LNCAP (cell line): Measurements from ENCODE around the gene PRMT7.

Source experiments
- CTCF ChIP-seq: fragments of 450-650 bp; IDR thresholded peaks from 2 replicates; pipeline ENCODE4 v1.5.1; 2017; ENCODE audit warnings: mild to moderate bottlenecking

PRMT7 gene

DNA sequence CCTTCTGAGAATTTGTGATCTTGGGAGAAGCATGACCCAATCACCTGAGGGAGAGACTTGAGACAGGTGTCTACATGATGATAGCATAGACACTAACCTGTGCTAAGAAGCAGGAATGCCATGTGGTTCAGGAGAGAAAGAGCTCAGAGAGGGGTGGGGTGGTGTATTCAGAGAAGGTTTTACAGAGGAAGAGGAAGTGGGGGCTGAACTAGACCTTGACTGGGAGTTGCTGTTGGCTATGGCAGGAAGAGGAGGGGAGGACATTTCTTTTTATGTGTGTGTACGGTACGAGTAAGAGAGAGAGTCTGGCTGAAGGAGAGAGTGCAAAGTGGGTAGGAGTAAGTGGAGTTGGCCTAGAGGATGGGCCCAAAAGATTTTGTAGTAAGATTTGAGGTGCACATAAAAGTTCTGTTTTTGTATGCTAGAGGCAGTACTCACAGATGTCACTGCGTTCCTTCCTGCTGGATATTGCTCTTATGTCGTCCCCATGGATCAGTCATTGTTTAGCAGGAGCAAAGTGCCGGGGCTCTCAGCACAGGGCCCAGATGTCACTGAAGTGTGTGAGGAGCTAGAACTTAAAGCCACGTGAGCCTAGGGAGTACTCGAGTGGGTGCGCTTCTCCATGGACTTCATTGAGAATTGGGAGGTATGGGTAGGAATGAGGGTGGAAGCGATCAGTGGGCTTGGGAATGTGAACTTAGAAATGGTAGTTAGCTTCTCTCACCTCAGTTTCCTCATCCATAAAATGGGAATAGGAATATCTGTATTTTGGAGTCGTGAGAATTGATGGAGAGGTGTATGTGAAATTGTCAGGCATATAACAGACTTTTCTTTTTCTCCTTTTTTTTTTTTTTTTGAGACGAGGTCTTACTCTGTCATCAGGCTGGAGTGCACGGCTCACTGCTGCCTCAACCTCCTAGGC is 24.4 kb upstream of the PRMT7 start:
- TF ChIP-seq CTCF = no peak

GRCh38 chr16:68287276-68288251 is 23.3 kb upstream of the PRMT7 start:
- TF ChIP-seq CTCF = no peak

DNA sequence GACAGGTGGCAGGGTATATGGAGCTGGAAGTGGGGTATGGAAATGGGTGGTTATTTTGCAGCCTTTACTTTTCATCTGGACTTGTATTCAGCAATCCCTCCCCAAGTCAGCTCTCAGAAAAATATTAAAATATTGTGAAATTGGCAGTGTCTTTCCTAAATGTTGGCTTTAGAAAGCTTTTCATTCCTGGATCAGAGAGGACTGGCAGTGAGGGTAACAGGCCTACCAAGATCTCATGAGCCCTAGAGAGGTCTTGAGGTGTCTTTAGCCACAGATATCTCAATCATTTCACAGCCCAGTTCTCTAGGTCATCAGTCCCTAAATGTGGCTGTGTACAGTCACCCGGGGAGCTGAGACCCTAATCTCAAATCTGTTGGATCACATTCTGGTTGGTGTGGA is 22.6 kb upstream of the PRMT7 start:
- no peak for TF ChIP-seq CTCF

DNA sequence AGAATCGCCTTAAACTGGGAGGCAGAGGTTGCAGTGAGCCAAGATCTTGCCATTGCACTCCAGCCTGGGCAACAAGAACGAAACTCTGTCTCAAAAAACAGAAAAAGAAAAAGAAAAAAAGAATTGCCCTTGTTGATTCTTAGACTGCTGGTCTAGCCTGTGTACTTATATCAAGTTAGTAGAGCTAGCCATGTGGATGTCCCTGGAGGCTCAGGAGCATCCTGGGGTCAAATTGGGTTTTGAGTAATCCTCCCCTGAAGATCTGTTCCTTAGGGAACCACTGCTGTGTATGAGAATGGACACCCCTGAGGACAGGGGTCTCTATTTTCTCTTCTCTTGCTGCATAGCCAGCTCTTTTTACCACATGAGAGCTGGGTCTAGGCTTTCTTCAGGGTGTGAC is 21.6 kb upstream of the PRMT7 start:
- no peak for TF ChIP-seq CTCF

DNA sequence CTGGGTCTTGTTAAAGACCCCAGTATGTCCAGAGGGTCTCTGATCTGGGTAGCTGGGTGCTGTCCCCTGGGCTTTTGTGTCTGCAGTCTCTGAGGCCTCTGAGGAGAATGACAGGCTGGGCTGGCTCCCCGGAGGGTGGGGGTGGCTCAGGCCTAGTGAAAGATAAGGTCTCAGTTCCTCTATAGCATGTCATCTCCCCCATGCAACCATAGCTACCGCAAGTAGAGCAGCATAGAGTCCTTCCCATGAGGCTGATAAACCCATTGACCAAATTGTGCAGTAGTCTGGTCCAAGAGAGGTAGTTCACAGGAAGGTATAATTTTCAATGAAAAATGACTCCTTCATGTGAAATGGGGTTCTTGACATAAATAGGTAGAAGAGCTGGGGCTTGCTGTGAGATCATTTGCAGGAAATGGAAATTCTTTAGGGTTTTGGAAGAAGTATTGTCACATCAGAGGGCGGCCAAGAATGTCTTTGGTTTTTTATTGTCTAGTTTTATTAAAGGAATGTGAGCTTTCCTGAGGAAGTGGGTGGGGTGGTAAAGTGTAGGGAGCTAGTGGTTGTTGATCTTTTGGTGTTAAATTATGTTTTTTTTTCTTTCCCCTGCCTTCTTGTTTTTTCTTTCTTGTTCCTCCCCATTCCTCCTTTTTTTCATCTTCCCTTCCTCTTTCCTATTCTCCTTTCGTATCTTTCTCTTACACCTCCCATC is 21.0 kb upstream of the PRMT7 start:
- no peak for TF ChIP-seq CTCF

DNA sequence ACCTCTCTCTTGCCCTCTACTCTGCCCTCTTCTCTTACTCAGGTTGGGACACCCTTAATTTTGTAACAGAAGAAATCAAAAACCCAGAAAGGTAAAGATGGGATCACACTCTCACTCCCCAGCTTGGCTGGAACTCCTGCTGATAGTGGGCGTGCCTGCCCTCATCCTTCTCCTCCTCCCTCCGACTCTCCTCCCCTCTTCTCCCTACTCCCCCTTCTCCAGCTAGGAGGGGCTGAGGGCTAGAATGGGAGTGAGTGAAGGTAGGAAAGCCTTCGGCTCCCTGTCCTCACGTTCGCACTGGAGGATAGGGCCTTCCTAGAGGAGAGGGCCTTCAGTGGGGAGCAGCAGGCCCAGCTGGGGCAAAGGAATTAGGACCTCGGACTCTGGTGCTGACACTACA is 20.4 kb upstream of the PRMT7 start:
- TF ChIP-seq CTCF = no peak

- TF ChIP-seq CTCF = no peak
Observed at GRCh38 chr16:68291227-68291626, 19.6 kb upstream of the PRMT7 start.
